Heart left ventricle (tissue), 16 donors: ENCODE results near the gene EMC8. TPM values are rescaled to one million over a fixed set of nuclear protein-coding genes. Genes with fewer than 3 reads are reported as not detected.

Experiments used
- ATAC-seq, 4 donors: fragments of 200-7000 bp; cut with Tn5 transposase; one replicate each; pipeline ENCODE4 v1.9.1; 2020 to 2022; ENCODE audit warnings: moderate library complexity in 4 of 4, mild to moderate bottlenecking in 3 of 4, moderate number of reproducible peaks in 1 of 4
- DNase-seq, 5 donors: peaks; one replicate each; pipeline ENCODE4 v3.0.0-alpha.2; 2020
- H3K27ac ChIP-seq, 12 donors: fragments of 200-600 bp; sonication (generic) in 4 of 12; one replicate each; pipeline versions ENCODE4 v1.5.0 to v1.8.0; 2016 to 2022; ENCODE audit warnings: mild to moderate bottlenecking in 2 of 12
- H3K27me3 ChIP-seq, 9 donors: fragments of 200-600 bp; sonication (generic) in 2 of 9; one replicate each; pipeline versions ENCODE4 v1.5.1 to v1.8.0; 2016 to 2022; ENCODE audit warnings: mild to moderate bottlenecking in 3 of 9
- H3K36me3 ChIP-seq, 9 donors: fragments of 200-600 bp; sonication (generic) in 2 of 9; one replicate each; pipeline versions ENCODE4 v1.5.0 to v1.8.0; 2018 to 2022; ENCODE audit warnings: mild to moderate bottlenecking in 2 of 9
- H3K4me1 ChIP-seq, 12 donors: fragments of 200-600 bp; sonication (generic) in 4 of 12; one replicate each; pipeline versions ENCODE4 v1.5.0 to v1.8.0; 2016 to 2022; ENCODE audit warnings: mild to moderate bottlenecking in 3 of 12
- H3K4me3 ChIP-seq, 12 donors: fragments of 200-600 bp; sonication (generic) in 4 of 12; one replicate each; pipeline versions ENCODE4 v1.5.0 to v1.8.0; 2017 to 2022; ENCODE audit warnings: mild to moderate bottlenecking in 9 of 12, moderate library complexity in 4 of 12
- H3K9me3 ChIP-seq, 12 donors: fragments of 200-600 bp; sonication (generic) in 4 of 12; one replicate each; pipeline versions ENCODE4 v1.5.0 to v1.8.0; 2016 to 2022; ENCODE audit warnings: mild to moderate bottlenecking in 1 of 12
- CTCF ChIP-seq, 12 donors: fragments of 200-600 bp; sonication (generic) in 4 of 12; IDR thresholded peaks; one replicate each; pipeline versions ENCODE4 v1.5.0 to v1.8.0; 2018 to 2022; ENCODE audit warnings: antibody characterized with exemption in 12 of 12, mild to moderate bottlenecking in 5 of 12
- POLR2A ChIP-seq, 2 donors: fragments of 450-650 bp; IDR thresholded peaks; one replicate each; pipeline ENCODE4 v1.6.1; 2017; ENCODE audit warnings: antibody characterized with exemption in 2 of 2, mild to moderate bottlenecking in 2 of 2, moderate library complexity in 2 of 2
- WGBS, 4 donors: extraction: QIAGEN DNeasy Blood & Tissue Kit in 2 of 4; methylation state at CpG; one replicate each; pipeline versions ENCODE4 v1.1.5 to v1.1.7; 2013 to 2018; 5-methylcytosine and 5-hydroxymethylcytosine counted together
- intact Hi-C, 10 donors: fragments of 100-400 bp; cut with DNase I; formaldehyde crosslinking; loops; one replicate each; pipeline versions ENCODE4 v1.11.1 to v1.14.2; 2022
- polyA plus RNA-seq, 2 donors: library from polyadenylated mRNA; stranded (reverse); fragments of 200-250 nt; gene quantifications; one replicate each; pipeline ENCODE4 v1.2.3, GENCODE V29; 2013
- total RNA-seq, 9 donors: library from RNA; depleted of rRNA in 2 of 9; stranded (reverse); fragments of >200 nt in 2 of 9; fragmentation: NEBNext Ultra II Directional in 3 of 9; extraction: Animal tissue kit (Norgen Biotek cat#: 25700) in 3 of 9; gene quantifications; one replicate each; pipeline versions ENCODE4 v1.1.0 to v1.2.4, GENCODE V29; 2016 to 2023
- donor health status: ischemic (EF 13 %, LVEDD 7.1; RV severe dilation, severe dysfunction).
- donor health status: healthy with polysubstance abuse.
- donor health status: DM: no; HTN: yes; CAD: no.
- donor health status: DM: no; HTN: no; CAD: no.
- donor health status: ischemic (EF 25% LVEDD 6.9; RV normal size, moderate dysfunction).
- donor health status: ischemic (EF 25% LVEDD 5.7; RV mildly dilated, moderate dysfunction).
- donor health status: healthy.
- donor health status: DM: yes; HTN: yes; CAD: no.
- donor health status: ischemic (EF 35%, LVEDD 5.7; RV mildly dilated, moderate dysfunction).
- donor health status: nonischemic (EF 11% LVEDD 7.7; RV severe dilation, severe dysfunction).
- donor health status: DM: yes; HTN: yes; CAD: no.
- donor health status: PGD.
- donor health status: ischemic (EF 29% LVEDD 5.4; RV normal size, mild dysfunction).
- donor health status: nonischemic (EF 23%, LVEDD 6.1; RV moderate dilation, normal function).

EMC8 gene
- total and polyA plus RNA-seq, 11 donors: 9.2 to 39.1 (median 24.4) TPM

- H3K4me3 ChIP-seq: no peak overlapping the region
- H3K9me3 ChIP-seq: peaks cover 0 to 3% (median 0%) of the 10 kb centered on the region in 12 donors
- ATAC-seq: no peak
- intact Hi-C loops: no loop called here
- DNase-seq: no peak
- H3K27me3 ChIP-seq: peaks cover 0 to 37% (median 13%) of the 10 kb centered on the region in 9 donors
- no peak for TF ChIP-seq CTCF (IDR thresholded peaks at IDR 0.05)
- no peak for TF ChIP-seq POLR2A (IDR thresholded peaks at IDR 0.05)
- peaks cover 0 to 15% (median 0%) of the 10 kb centered on the region in 12 donors for H3K4me1 ChIP-seq
- WGBS, 4 donors: 77 to 100% (median 89%) methylated on average over 7 to 10 of the region's 10 CpGs
- H3K36me3 ChIP-seq: no peaks in the 10 kb centered on the region
- no peak overlapping the region for H3K27ac ChIP-seq
These were observed 41.5 kb upstream of the EMC8 start for GRCh38 chr16:85840801-85841200.

- no peak for DNase-seq
- peaks cover 0 to 40% (median 12%) of the 10 kb centered on the region in 9 donors for H3K27me3 ChIP-seq
- peaks cover 0 to 3% (median 0%) of the 10 kb centered on the region in 12 donors for H3K9me3 ChIP-seq
- intact Hi-C loops: no loop called here
- peaks cover 0 to 15% (median 0%) of the 10 kb centered on the region in 12 donors for H3K4me1 ChIP-seq
- 76 to 80% (median 79%) methylated on average over 8 to 9 of the region's 9 CpGs for WGBS, 4 donors
- no peak overlapping the region for H3K4me3 ChIP-seq
- H3K27ac ChIP-seq: no peak overlapping the region
- TF ChIP-seq CTCF (IDR thresholded peaks at IDR 0.05): no peak
- TF ChIP-seq POLR2A (IDR thresholded peaks at IDR 0.05): no peak
- H3K36me3 ChIP-seq: no peaks in the 10 kb centered on the region
- ATAC-seq: no peak
These were observed 41.1 kb upstream of the EMC8 start for GRCh38 chr16:85840395-85840794.

- ATAC-seq (peak in 1 of 4 donors; percentile 14), DNase-seq (no peak)
- Histone ChIP-seq H3K27ac (no peak overlapping the region), H3K36me3 (no peaks in the 10 kb centered on the region), H3K4me1 (peaks cover 0 to 15% (median 0%) of the 10 kb centered on the region in 12 donors), H3K9me3 (peaks cover 0 to 3% (median 0%) of the 10 kb centered on the region in 12 donors), H3K27me3 (peaks cover 0 to 43% (median 10%) of the 10 kb centered on the region in 9 donors), H3K4me3 (no peak overlapping the region)
- no peak for TF ChIP-seq CTCF (IDR thresholded peaks at IDR 0.05)
- no peak for TF ChIP-seq POLR2A (IDR thresholded peaks at IDR 0.05)
- intact Hi-C loops: no loop called here
- WGBS, 4 donors: 88 to 93% (median 89%) methylated on average over 15 to 24 of the region's 24 CpGs
These were observed 40.4 kb upstream of the EMC8 start for GRCh38 chr16:85839681-85840240.

GRCh38 chr16:85838876-85839585 is 39.7 kb upstream of the EMC8 start:
- Histone ChIP-seq H3K4me1 (peaks cover 0 to 15% (median 0%) of the 10 kb centered on the region in 12 donors), H3K27me3 (peaks cover 0 to 43% (median 10%) of the 10 kb centered on the region in 9 donors), H3K9me3 (peaks cover 0 to 3% (median 0%) of the 10 kb centered on the region in 12 donors), H3K27ac (no peak overlapping the region), H3K36me3 (no peaks in the 10 kb centered on the region), H3K4me3 (no peak overlapping the region)
- no peak for TF ChIP-seq POLR2A (IDR thresholded peaks at IDR 0.05)
- TF ChIP-seq CTCF (IDR thresholded peaks at IDR 0.05): no peak
- DNase-seq: peak in 1 of 5 donors; percentile 51
- WGBS, 4 donors: 88 to 96% (median 90%) methylated on average over 18 to 21 of the region's 21 CpGs
- ATAC-seq: no peak
- intact Hi-C loops: no loop called here
